ENCODE measurements around the gene ABCE1.

ABCE1 gene

DNA sequence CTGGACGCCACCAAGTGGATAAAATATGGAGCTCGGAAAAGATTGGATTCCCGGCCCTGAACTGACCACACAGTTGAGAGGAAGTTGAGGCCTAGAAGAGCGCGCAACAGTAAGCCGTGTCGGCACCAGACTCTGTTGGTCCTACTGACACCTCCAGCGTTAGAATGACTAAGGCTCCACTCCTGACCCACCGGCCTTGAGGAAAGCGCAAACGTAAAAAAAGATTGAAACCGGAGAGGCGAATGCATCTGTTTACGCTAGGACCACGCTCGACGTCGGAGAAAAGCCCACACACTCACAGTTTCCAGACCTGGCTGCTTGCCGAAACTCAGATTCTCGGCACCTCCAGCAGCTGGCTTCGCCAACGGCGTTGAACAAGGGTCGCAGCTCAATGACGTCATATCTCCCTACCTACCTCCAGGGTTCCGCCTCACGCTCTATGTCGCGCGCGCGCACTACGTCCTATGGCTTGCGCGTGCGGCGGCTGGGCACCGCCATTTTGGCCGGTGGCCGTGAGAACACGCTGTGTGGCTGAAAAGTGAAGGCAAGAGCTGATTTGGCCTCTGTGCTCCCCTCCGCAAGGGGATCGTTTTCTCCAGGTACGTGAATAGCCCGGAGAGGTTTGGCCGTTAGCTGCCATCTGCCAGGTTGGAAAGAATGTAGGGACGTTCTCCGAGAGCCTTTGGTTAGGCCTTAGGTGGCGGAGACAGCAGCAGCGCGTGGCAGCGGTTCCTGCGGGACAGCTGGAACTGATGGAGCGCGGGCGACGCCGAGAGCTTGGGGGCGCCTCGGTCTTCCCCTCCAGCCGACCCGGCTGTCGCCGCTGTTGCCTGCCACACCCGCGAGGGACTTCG is at the start of gene ABCE1, which contains the start of gene ANAPC10:
Gene ABCE1 (plus strand): TSS at position 491 of the 854 bp plus-strand sequence. CDS start 6,102 bp downstream, outside the sequence.
Gene ANAPC10 (minus strand): TSS at position 376 of the 854 bp plus-strand sequence. CDS start 2,097 bp downstream, outside the sequence.
- peak; percentile 89 to 92 for DNase-seq (ENCODE audit: low spot score in 2 of 2)
- Mint-ChIP-seq H3K36me3 (ENCODE audit: insufficient read depth) (peaks cover 21% of the 10 kb centered on the region), H3K4me3 (peak within 1 kb of the TSS; percentile 88), H3K4me1 (peaks cover 31% of the 10 kb centered on the region), H3K27ac (ENCODE audit: low read depth) (peak within 1 kb of the TSS; percentile 93), H3K27me3 (no peaks in the 10 kb centered on the region), H3K9me3 (no peaks in the 10 kb centered on the region)
- ATAC-seq (replicated peaks; ENCODE audit: extremely low read depth, poor library complexity, severe bottlenecking), result peak; percentile 90

DNA sequence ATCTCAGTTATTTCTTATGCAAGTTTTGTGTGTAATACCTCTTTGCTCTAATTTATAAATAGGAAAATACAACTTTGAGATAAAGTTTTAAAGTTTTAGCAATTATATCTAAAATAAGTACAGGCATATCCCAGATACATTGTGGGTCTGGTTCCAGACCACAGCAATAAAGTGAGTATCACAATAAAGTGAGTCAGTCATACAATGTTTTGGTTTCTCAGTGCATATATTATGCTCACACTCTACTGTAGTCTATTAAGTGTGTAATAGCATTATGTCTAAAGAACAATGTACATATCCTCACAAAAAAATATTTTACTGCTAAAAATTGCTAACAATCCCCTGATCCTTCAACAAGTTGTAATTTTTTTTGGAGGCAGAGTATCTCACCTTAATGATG is 49.3 kb upstream of the ABCE1 start:
- H3K36me3 Mint-ChIP-seq (ENCODE audit: insufficient read depth), result peaks cover 6% of the 10 kb centered on the region
- no peak overlapping the region for H3K4me3 Mint-ChIP-seq
- DNase-seq (ENCODE audit: low spot score in 2 of 2) (no peak), ATAC-seq (replicated peaks; ENCODE audit: extremely low read depth, poor library complexity, severe bottlenecking) (no peak)
- H3K4me1 Mint-ChIP-seq, result peaks cover 27% of the 10 kb centered on the region
- no peaks in the 10 kb centered on the region for H3K9me3 Mint-ChIP-seq
- H3K27ac Mint-ChIP-seq (ENCODE audit: low read depth), result no peak overlapping the region
- H3K27me3 Mint-ChIP-seq, result no peaks in the 10 kb centered on the region

DNA sequence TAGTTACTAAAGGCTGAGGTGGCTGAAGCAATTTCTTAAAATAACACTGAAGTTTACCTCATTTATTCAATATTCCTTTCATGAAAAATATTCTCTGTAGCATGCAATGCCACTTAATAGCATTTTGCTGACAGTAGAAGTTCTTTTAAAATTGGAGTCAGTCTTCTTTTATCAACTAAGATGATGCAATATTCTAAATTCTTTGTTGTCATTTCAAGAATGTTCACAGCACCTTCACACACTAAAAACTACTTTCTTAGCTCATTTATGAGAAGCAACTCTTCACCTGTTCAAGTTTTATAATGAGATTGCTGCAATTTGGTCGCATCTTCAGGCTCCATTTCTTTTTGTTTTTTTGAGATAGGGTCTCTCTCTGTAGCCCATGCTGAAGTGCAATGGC is 48.9 kb upstream of the ABCE1 start:
- Mint-ChIP-seq H3K9me3 (no peaks in the 10 kb centered on the region), H3K4me1 (peaks cover 23% of the 10 kb centered on the region), H3K4me3 (no peak overlapping the region), H3K27ac (ENCODE audit: low read depth) (no peak overlapping the region), H3K36me3 (ENCODE audit: insufficient read depth) (peaks cover 6% of the 10 kb centered on the region), H3K27me3 (no peaks in the 10 kb centered on the region)
- DNase-seq (ENCODE audit: low spot score in 2 of 2), result no peak
- no peak for ATAC-seq (replicated peaks; ENCODE audit: extremely low read depth, poor library complexity, severe bottlenecking)

DNA sequence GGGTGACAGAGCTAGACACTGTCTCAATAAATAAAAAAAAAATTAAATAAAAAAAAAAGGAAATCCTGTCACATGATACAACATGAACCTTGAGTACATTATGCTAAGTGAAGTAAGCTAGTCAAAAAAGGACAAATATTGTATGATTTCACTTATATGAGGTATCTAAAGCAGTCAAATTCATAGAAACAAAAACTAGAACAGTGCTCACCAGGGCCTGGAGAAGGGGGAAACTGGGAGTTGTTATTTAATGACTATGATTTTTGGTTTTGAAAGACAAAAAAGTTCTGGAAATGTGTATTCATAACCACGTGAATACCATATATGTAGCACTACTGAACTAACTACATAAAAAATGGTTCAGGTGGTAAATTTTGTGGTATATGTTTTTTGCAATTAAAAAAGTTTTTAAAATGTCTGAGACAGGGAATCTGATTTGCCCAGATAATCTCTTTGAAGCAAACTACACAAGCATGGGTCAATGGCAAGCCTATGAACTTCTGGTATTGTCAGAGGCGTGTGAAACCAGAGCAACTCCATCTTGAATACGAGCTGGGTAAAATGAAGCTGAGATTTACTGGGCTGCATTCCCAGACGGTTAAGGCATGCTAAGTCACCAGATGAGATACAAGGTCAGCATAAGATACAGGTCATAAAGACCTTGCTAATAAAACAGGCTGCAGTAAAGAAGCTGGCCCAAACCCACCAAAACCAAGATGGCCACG is 42.4 kb upstream of the ABCE1 start:
- Mint-ChIP-seq H3K4me1 (peaks cover 22% of the 10 kb centered on the region), H3K4me3 (no peak overlapping the region), H3K27me3 (no peaks in the 10 kb centered on the region), H3K27ac (ENCODE audit: low read depth) (no peak overlapping the region), H3K9me3 (no peaks in the 10 kb centered on the region), H3K36me3 (ENCODE audit: insufficient read depth) (peaks cover 5% of the 10 kb centered on the region)
- no peak for ATAC-seq (replicated peaks; ENCODE audit: extremely low read depth, poor library complexity, severe bottlenecking)
- no peak for DNase-seq (ENCODE audit: low spot score in 2 of 2)

DNA sequence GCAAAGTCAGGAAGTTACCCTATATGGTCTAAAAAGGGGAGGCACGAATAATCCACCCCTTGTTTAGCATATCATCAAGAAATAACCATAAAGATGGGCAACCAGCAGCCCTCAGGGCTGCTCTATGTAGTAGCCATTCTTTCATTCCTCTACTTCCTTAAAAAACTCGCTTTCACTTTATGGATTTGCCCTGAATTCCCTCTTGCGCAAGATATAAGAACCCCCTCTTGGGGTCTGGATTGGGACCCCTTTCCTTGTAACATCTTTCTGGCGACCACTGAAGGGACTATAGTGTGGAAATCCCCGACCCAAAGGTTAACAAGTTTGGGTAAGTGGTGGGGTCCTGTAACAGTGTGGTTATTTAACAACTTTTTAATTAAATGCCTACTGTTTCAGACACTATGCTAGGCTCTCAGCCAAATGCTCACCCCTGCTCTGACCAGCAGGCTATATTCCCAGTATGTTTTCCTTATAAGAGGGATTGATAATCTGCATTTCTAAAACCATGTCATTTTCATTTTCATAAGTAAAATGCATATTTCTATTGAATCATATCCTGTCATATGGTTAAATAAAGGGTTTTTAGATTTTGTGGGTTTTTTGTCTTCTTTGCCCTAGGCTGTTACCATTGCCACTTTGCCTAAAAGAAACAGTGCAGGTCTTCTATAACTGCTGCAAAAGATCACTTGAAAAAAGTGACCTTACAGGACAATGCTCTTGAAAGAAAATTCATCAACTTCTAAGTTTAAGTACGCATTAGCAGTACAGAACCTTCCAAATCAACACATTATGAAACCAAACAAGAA is 41.6 kb upstream of the ABCE1 start:
- Mint-ChIP-seq H3K4me1 (peaks cover 18% of the 10 kb centered on the region), H3K27ac (ENCODE audit: low read depth) (no peak overlapping the region), H3K4me3 (no peak overlapping the region), H3K9me3 (no peaks in the 10 kb centered on the region), H3K27me3 (no peaks in the 10 kb centered on the region), H3K36me3 (ENCODE audit: insufficient read depth) (peaks cover 5% of the 10 kb centered on the region)
- ATAC-seq (replicated peaks; ENCODE audit: extremely low read depth, poor library complexity, severe bottlenecking) (no peak), DNase-seq (ENCODE audit: low spot score in 2 of 2) (no peak)

DNA sequence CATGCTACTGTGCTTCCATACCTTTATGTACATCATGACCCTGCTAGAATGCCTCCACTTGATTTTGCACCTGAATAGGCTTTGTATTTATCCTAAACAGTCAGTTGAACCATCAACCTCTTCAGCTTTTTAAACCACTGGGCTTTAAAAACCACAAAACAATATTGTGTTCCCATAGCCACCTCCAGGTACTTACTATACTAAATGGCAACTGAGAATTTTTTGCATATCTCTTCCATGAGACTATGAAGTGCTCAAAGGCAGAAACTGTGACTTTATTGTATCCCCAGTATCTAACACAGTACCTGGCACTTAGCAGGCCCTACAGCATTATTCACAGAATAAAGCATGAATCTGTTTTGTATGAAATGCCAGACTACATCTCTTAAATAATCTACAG is 39.9 kb upstream of the ABCE1 start:
- ATAC-seq (replicated peaks; ENCODE audit: extremely low read depth, poor library complexity, severe bottlenecking) (no peak), DNase-seq (ENCODE audit: low spot score in 2 of 2) (no peak)
- Mint-ChIP-seq H3K27ac (ENCODE audit: low read depth) (no peak overlapping the region), H3K36me3 (ENCODE audit: insufficient read depth) (peaks cover 6% of the 10 kb centered on the region), H3K4me1 (peaks cover 18% of the 10 kb centered on the region), H3K27me3 (no peaks in the 10 kb centered on the region), H3K9me3 (no peaks in the 10 kb centered on the region), H3K4me3 (no peak overlapping the region)

DNA sequence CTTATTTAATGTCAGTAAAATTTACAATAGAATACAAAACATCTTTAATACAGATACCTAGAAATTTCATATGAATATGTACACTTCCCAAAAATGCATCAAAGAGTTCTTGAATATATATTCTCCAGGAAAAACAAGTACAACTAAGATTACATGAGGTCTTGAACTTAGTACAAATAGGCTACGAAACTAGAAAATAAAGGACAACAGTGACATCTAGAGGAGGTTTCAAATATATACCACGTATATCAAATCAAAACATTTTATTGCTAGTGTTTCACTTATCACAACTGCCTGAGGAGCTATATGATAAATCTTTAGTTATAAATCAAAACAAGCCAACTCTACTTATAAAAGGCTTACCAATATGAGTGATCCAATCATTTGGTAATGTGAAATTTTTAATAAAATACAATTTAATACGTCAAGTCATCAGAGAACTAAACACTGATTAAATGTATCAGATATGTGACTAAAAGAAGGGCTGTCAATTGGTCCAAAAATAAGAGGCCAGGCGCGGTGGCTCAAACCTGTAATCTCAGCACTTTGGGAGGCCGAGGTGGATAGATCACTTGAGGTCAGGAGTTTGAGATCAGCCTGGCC is 36.7 kb upstream of the ABCE1 start:
- no peak overlapping the region for H3K4me3 Mint-ChIP-seq
- H3K36me3 Mint-ChIP-seq (ENCODE audit: insufficient read depth), result peaks cover 1% of the 10 kb centered on the region
- H3K27ac Mint-ChIP-seq (ENCODE audit: low read depth), result no peak overlapping the region
- DNase-seq (ENCODE audit: low spot score in 2 of 2) (no peak), ATAC-seq (replicated peaks; ENCODE audit: extremely low read depth, poor library complexity, severe bottlenecking) (peak; percentile 40)
- no peaks in the 10 kb centered on the region for H3K27me3 Mint-ChIP-seq
- no peaks in the 10 kb centered on the region for H3K9me3 Mint-ChIP-seq
- peaks cover 11% of the 10 kb centered on the region for H3K4me1 Mint-ChIP-seq

DNA sequence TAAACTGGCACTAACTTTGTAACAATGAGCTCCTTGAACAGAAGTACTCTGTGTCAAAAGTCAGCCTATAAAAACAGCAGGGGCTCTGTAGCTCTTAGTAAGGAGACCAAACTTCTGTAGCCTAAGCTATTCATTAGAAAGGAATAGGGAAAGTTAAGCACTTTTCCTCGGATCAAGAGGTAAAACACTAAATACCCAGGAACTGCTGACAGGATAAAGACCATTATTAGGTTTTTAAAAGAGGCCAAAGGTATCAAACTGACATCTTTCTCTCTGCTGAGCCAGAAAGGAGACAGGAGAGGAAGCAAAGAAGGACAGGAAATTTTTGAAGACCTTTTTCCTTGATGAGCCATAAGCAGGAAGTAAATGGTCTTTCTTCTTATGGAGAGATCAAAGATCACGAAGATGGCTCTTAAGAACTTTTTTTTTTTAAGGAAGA is 32.0 kb upstream of the ABCE1 start:
- peaks cover 1% of the 10 kb centered on the region for H3K36me3 Mint-ChIP-seq (ENCODE audit: insufficient read depth)
- H3K27me3 Mint-ChIP-seq, result no peaks in the 10 kb centered on the region
- DNase-seq (ENCODE audit: low spot score in 2 of 2) (no peak), ATAC-seq (replicated peaks; ENCODE audit: extremely low read depth, poor library complexity, severe bottlenecking) (no peak)
- H3K4me3 Mint-ChIP-seq, result no peak overlapping the region
- H3K27ac Mint-ChIP-seq (ENCODE audit: low read depth), result no peak overlapping the region
- H3K4me1 Mint-ChIP-seq, result no peaks in the 10 kb centered on the region
- H3K9me3 Mint-ChIP-seq, result no peaks in the 10 kb centered on the region

DNA sequence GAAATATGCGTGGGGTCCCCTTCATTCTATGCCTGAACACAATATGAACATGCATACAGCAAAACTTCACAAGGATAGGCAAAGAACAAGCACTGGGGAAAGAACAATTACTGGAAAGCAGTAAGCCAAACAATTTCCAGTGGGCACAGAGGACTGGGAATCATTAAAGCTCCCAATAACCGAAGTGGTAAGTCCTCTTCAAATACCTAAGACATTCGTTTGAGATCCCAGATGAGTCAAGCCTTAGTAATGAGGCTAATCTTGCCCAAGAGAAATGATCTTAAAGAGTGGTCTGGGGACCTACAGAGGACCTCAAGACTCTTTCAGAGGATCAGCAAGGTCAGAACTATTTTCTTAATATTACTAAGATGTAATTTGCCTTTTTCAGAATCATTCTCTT is 28.8 kb upstream of the ABCE1 start:
- H3K27me3 Mint-ChIP-seq, result no peaks in the 10 kb centered on the region
- H3K4me1 Mint-ChIP-seq, result no peaks in the 10 kb centered on the region
- DNase-seq (ENCODE audit: low spot score in 2 of 2) (no peak), ATAC-seq (replicated peaks; ENCODE audit: extremely low read depth, poor library complexity, severe bottlenecking) (no peak)
- no peak overlapping the region for H3K27ac Mint-ChIP-seq (ENCODE audit: low read depth)
- no peaks in the 10 kb centered on the region for H3K9me3 Mint-ChIP-seq
- H3K36me3 Mint-ChIP-seq (ENCODE audit: insufficient read depth), result peaks cover 6% of the 10 kb centered on the region
- H3K4me3 Mint-ChIP-seq, result no peak overlapping the region

DNA sequence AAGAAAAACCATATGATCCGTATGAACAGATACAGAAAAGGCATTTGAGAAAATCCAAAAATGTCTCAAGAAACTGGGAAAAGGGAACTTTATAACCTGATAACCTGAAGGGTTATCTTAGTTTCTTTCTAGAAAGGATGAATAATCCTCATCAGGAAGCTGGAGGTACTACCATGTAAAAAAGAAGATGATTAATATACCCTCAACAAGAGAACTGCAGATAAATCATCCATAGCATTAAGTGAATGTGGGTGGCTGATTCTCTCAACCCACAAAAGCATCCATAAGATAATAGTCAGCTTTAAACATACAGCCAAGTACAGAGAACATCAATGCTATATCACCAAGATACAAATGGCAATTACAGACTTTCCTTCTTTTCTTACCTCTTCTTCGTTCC is 26.6 kb upstream of the ABCE1 start:
- H3K4me3 Mint-ChIP-seq, result no peak overlapping the region
- no peaks in the 10 kb centered on the region for H3K27me3 Mint-ChIP-seq
- no peaks in the 10 kb centered on the region for H3K9me3 Mint-ChIP-seq
- peaks cover 8% of the 10 kb centered on the region for H3K36me3 Mint-ChIP-seq (ENCODE audit: insufficient read depth)
- DNase-seq (ENCODE audit: low spot score in 2 of 2) (no peak), ATAC-seq (replicated peaks; ENCODE audit: extremely low read depth, poor library complexity, severe bottlenecking) (no peak)
- H3K4me1 Mint-ChIP-seq, result peaks cover 7% of the 10 kb centered on the region
- H3K27ac Mint-ChIP-seq (ENCODE audit: low read depth), result no peak overlapping the region

DNA sequence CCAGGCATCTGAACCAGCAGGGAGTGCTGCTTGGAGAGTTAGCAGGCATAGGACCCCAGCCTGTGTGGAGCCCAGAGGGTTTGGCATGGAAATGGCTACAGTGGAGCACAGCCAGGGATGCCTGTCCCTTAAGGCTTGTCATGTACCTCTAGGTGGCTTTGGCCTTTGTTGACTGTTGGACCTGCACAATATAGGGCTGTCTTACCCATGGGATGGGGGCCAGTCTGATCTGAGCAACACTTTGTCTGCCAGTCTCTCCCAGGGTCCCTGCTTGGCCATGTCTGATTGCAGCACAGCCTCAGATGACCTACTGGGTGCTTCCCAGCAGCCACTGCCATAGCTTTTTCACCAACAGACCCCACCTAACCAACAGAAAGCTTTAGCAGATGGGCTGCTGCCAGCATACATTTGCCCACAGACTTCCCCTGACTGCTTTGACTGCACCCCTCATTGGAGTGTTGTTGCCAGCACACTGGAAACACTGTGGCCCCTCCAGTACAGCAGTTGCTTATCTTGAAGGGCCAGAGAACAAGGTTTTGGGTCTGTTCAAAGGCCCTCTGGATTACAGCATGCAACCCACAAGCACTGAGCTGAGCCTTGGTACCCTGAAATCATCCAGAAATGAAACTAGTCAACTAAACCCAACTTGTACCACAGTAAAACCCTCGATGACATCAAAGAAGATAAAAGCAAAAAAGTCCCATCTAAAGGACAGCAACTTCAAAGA is 22.2 kb upstream of the ABCE1 start:
- Mint-ChIP-seq H3K9me3 (no peaks in the 10 kb centered on the region), H3K27ac (ENCODE audit: low read depth) (no peak overlapping the region), H3K4me3 (no peak overlapping the region), H3K4me1 (peaks cover 33% of the 10 kb centered on the region), H3K27me3 (no peaks in the 10 kb centered on the region), H3K36me3 (ENCODE audit: insufficient read depth) (peaks cover 22% of the 10 kb centered on the region)
- no peak for ATAC-seq (replicated peaks; ENCODE audit: extremely low read depth, poor library complexity, severe bottlenecking)
- DNase-seq (ENCODE audit: low spot score in 2 of 2), result no peak
